ENCODE measurements around the gene OR56A5.

GRCh38 chr11:5992604-5993251 lies 24.4 kb upstream of the OR56A5 start:
- TF ChIP-seq CTCF (tag by site-specific recombination; IDR thresholded peaks at IDR 0.05) (no peak), ZNF488 (tag by site-specific recombination; IDR thresholded peaks at IDR 0.05) (no peak)

Data from HEK293 (cell line).